ENCODE results near the gene FUZ.

DNA sequence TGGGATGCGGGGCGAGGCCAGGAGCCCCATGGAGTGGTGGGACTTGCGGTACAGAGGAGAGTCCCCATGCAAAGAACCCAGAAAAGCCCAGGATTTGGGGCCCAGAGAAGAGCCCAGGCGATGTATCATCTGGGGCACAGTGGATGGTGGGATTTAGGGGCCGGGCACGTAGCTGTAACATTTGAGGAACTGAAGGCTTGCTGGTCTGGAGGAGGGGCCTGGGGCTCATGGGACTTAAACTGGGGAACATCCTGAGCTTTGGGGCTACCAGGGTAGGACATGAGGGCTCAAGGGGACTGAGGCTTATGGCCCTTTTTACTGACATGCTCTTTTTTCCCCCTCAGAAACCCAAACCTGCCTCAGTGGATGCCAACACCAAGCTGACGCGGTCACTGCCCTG is 18.5 kb upstream of the FUZ start:
- TF ChIP-seq, protein P1, sequence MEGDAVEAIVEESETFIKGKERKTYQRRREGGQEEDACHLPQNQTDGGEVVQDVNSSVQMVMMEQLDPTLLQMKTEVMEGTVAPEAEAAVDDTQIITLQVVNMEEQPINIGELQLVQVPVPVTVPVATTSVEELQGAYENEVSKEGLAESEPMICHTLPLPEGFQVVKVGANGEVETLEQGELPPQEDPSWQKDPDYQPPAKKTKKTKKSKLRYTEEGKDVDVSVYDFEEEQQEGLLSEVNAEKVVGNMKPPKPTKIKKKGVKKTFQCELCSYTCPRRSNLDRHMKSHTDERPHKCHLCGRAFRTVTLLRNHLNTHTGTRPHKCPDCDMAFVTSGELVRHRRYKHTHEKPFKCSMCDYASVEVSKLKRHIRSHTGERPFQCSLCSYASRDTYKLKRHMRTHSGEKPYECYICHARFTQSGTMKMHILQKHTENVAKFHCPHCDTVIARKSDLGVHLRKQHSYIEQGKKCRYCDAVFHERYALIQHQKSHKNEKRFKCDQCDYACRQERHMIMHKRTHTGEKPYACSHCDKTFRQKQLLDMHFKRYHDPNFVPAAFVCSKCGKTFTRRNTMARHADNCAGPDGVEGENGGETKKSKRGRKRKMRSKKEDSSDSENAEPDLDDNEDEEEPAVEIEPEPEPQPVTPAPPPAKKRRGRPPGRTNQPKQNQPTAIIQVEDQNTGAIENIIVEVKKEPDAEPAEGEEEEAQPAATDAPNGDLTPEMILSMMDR (IDR thresholded peaks at IDR 0.05) = no peak
- TF ChIP-seq POLR2A (IDR thresholded peaks at IDR 0.05) = no peak
- no peak for TF ChIP-seq EP300 (IDR thresholded peaks at IDR 0.05)

Measured in ovary (tissue), 3 donors.